Ascending aorta (tissue), 2 donors: ENCODE measurements around the gene CCM2L. TPM values are rescaled to one million over a fixed set of nuclear protein-coding genes. Genes with fewer than 3 reads are reported as not detected.
A peak's percentile ranks its signal among the peaks of the same experiment; 100 is the strongest.
"Not testable (repeated sequence)": the region's sequence is repeated elsewhere in the genome, so short reads cannot be mapped to it uniquely, and the experiment has no call there.

Experiments
- DNase-seq, 2 donors: peaks; one replicate each; pipeline ENCODE4 v3.0.0-alpha.2; 2019; ENCODE audit warnings: low spot score in 2 of 2
- H3K27ac ChIP-seq, 2 donors: fragments of 200-600 bp; sonication (generic); one replicate each; pipeline ENCODE4 v1.5.1; 2016 to 2017; ENCODE audit warnings: mild to moderate bottlenecking in 1 of 2
- H3K27me3 ChIP-seq: fragments of 200-600 bp; sonication (generic); one replicate; pipeline ENCODE4 v1.5.1; 2017
- H3K36me3 ChIP-seq, 2 donors: fragments of 200-600 bp; sonication (generic); one replicate each; pipeline ENCODE4 v1.5.1; 2016
- H3K4me1 ChIP-seq, 2 donors: fragments of 200-600 bp; sonication (generic); one replicate each; pipeline ENCODE4 v1.5.1; 2016 to 2017; ENCODE audit warnings: mild to moderate bottlenecking in 1 of 2
- H3K4me3 ChIP-seq, 2 donors: fragments of 200-600 bp; sonication (generic); one replicate each; pipeline ENCODE4 v1.5.1; 2016 to 2017; ENCODE audit warnings: mild to moderate bottlenecking in 1 of 2
- H3K9me3 ChIP-seq, 2 donors: fragments of 200-600 bp; sonication (generic); one replicate each; pipeline ENCODE4 v1.5.1; 2016
- intact Hi-C: fragments of 100-400 bp; cut with DNase I; formaldehyde crosslinking; loops from one replicate; pipeline ENCODE4 v1.15.1; 2023
- total RNA-seq: library from RNA; depleted of rRNA; stranded (reverse); fragments of >200 nt; gene quantifications from one replicate; pipeline ENCODE4 v1.1.0, GENCODE V29; 2016
- TF ChIP-seq, protein P1 (sequence below), 3 experiments: fragments of 200-600 bp in 2 of 3; fragments of 450-650 bp in 1 of 3; sonication (generic) in 2 of 3; IDR thresholded peaks; one replicate each; pipeline ENCODE4 v1.5.1; 2016 to 2019; ENCODE audit warnings: antibody characterized with exemption in 3 of 3, mild to moderate bottlenecking in 1 of 3, moderate library complexity in 1 of 3

The CCM2L gene
- total RNA-seq, 1 donor from 2014 or later, result 38.6 TPM

DNA sequence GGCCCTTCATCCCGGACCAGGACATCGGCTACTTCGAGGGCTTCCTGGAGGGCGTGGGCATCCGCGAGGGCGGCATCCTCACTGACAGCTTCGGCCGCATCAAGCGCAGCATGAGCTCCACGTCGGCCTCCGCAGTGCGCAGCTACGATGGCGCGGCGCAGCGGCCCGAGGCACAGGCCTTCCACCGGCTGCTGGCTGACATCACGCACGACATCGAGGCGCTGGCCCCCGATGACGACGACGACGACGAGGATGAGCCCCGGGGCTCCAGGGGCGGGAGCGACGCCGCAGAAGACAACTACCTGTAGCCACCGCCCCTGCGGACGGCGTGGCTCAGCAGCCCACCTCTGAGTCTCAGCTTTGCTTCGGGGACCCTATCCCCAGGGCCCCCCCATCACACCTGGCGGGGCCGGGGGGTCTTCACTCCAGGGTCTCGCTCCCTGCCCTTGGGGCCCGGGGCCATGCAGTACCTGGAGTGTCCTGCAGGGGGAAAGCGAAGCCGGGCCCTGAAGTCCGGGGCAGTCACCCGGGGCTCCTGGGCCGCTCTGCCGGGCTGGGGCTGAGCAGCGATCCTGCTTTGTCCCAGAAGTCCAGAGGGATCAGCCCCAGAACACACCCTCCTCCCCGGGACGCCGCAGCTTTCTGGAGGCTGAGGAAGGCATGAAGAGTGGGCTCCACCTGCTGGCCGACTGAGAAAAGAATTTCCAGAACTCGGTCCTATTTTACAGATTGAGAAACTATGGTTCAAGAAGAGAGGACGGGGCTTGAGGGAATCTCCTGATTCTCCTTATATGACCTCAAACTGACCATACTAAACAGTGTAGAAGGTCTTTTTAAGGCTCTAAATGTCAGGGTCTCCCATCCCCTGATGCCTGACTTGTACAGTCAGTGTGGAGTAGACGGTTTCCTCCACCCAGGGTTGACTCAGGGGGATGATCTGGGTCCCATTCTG is 21.0 kb downstream of the CCM2L start:
- H3K27ac ChIP-seq, result no peak overlapping the region
- TF ChIP-seq, protein P1, sequence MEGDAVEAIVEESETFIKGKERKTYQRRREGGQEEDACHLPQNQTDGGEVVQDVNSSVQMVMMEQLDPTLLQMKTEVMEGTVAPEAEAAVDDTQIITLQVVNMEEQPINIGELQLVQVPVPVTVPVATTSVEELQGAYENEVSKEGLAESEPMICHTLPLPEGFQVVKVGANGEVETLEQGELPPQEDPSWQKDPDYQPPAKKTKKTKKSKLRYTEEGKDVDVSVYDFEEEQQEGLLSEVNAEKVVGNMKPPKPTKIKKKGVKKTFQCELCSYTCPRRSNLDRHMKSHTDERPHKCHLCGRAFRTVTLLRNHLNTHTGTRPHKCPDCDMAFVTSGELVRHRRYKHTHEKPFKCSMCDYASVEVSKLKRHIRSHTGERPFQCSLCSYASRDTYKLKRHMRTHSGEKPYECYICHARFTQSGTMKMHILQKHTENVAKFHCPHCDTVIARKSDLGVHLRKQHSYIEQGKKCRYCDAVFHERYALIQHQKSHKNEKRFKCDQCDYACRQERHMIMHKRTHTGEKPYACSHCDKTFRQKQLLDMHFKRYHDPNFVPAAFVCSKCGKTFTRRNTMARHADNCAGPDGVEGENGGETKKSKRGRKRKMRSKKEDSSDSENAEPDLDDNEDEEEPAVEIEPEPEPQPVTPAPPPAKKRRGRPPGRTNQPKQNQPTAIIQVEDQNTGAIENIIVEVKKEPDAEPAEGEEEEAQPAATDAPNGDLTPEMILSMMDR (IDR thresholded peaks at IDR 0.05), result peak; percentile 73 to 82 (median 74)
- peaks cover 3 to 8% of the 10 kb centered on the region in 2 donors for H3K4me1 ChIP-seq
- DNase-seq, result peak in 1 of 2 donors; percentile 78
- H3K4me3 ChIP-seq, result peak overlapping the region; percentile 10 to 52
- no peaks in the 10 kb centered on the region for H3K36me3 ChIP-seq
- H3K9me3 ChIP-seq, result no peaks in the 10 kb centered on the region
- intact Hi-C loops, result loop anchor here (1.0 to 10.0 kb wide), 3 partner anchors 78 to 209 kb away; partner anchors contain the start of gene PDRG1
- H3K27me3 ChIP-seq, result no peaks in the 10 kb centered on the region

DNA sequence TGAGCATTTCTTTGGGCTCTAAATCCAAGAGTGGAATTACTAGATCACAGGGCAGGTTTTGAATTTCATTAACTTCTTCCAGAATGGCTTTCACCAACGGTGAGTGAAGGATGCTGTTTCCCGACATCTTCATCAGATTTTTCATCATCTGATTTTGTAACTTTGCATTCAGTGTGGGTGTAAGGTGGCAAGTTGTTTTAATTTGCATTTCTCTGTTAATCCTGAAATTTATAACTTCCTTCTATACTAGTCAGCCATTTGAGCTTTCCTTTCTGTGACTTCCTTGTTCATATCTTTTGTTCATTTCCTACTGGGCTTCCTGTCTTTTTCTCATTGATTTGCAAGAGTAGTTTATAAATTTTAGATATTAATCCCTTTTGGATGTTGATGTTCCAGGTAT is 23.1 kb downstream of the CCM2L start:
- H3K9me3 ChIP-seq, result peaks cover 0 to 3% of the 10 kb centered on the region in 2 donors
- DNase-seq, result no peak
- intact Hi-C loops, result loop anchor here (10.0 kb wide), 1 partner anchor 179 kb away; no protein-coding TSS in a partner anchor
- no peak overlapping the region for H3K27ac ChIP-seq
- no peaks in the 10 kb centered on the region for H3K36me3 ChIP-seq
- TF ChIP-seq, protein P1 (IDR thresholded peaks at IDR 0.05), result no peak
- H3K4me1 ChIP-seq, result peaks cover 3 to 8% of the 10 kb centered on the region in 2 donors
- H3K4me3 ChIP-seq, result no peak overlapping the region
- no peaks in the 10 kb centered on the region for H3K27me3 ChIP-seq

DNA sequence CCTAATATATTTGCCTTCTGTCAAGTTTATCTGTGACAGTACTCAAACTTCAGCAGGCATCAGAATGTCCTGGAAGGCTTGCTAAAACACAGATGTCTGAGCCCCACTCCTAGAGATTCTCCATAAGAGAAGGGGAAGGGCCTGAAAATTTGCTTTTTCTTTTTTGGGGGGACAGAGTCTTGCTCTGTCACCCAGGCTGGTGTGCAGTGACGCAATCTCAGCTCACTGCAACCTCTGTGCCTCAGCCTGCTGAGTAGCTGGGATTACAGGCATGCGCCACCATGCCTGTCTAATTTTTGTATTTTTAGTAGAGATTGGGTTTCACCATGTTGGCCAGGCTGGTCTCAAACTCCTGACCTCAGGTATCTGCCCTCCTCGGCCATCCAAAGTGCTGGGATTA is 23.5 kb downstream of the CCM2L start:
- DNase-seq, H3K36me3 ChIP-seq, H3K9me3 ChIP-seq, H3K4me1 ChIP-seq, H3K27me3 ChIP-seq, H3K4me3 ChIP-seq, H3K27ac ChIP-seq: not testable (repeated sequence)
- intact Hi-C loops, result loop anchor here (10.0 kb wide), 1 partner anchor 179 kb away; no protein-coding TSS in a partner anchor

DNA sequence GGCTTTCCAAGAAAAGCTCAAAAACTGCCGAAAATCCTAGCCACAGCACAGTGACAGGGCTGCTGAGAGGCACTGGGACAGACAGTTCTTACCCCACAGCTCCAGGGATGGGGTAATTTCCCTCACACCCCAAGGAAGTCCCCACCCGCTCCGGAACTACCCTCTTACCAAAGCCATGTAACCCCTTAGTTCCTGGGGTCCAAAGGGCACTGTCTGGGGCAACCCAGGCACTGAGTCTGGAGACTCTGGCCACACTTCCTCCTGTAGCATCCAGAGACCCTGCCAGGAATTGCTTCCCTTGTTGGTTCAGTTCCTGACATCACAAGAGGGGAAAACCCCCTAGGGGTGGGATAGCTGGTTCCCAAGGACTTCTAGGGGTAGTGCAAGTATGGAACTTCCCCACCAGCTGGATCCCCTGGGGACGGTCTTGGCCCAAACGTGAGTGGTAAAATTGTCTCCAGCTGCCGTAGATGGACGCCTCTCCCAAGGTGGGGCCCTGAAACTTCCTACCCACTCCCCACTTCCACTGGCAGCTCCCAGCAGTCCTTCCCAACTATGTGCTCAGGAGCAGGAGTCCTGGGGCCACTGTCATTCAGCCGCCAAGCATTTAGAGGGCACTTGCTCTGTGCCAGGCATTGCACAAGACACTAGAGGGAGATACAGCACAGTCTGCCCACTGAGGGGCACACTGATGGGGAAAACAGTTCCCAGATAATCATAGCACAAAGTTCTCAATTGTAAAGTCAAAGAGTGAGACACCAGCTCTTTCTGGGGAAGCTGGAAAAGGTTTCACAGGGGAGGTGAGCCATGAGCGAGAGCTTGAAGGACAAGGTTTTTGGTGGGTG is 24.6 kb downstream of the CCM2L start:
- H3K9me3 ChIP-seq, result peaks cover 0 to 5% of the 10 kb centered on the region in 2 donors
- DNase-seq, result no peak
- no peaks in the 10 kb centered on the region for H3K27me3 ChIP-seq
- H3K27ac ChIP-seq, result no peak overlapping the region
- H3K4me1 ChIP-seq, result peaks cover 3 to 8% of the 10 kb centered on the region in 2 donors
- TF ChIP-seq, protein P1 (IDR thresholded peaks at IDR 0.05), result no peak
- intact Hi-C loops, result loop anchor here (10.0 kb wide), 1 partner anchor 180 kb away; no protein-coding TSS in a partner anchor
- H3K4me3 ChIP-seq, result no peak overlapping the region
- no peaks in the 10 kb centered on the region for H3K36me3 ChIP-seq

DNA sequence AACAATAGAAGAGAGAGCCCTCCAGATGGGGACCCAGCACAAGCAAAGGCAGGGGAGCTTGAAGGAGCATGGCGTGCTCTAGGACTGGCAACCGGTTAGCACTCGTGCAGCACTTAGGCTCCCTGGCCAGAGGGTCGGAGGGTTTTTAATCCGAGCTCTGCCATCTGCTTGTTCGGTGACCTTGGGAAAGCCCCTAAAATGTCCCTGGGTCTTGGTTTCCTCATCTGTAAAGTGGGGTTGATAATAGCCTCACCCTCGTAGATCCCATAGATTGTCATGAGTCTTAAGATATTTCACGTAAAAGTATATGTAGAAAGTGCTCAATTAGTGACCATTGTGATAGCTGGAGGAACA is 25.2 kb downstream of the CCM2L start:
- Histone ChIP-seq H3K4me1 (peaks cover 3 to 8% of the 10 kb centered on the region in 2 donors), H3K4me3 (no peak overlapping the region), H3K36me3 (no peaks in the 10 kb centered on the region), H3K27me3 (no peaks in the 10 kb centered on the region), H3K9me3 (peaks cover 0 to 5% of the 10 kb centered on the region in 2 donors), H3K27ac (no peak overlapping the region)
- intact Hi-C loops, result loop anchor here (10.0 kb wide), 1 partner anchor 181 kb away; no protein-coding TSS in a partner anchor
- TF ChIP-seq, protein P1 (IDR thresholded peaks at IDR 0.05), result no peak
- DNase-seq, result no peak
